ENCODE data around the gene ATF7IP.

ATF7IP gene

GRCh38 chr12:14452865-14453264 lies 87.4 kb downstream of the ATF7IP start:
- Histone ChIP-seq H3K9ac (ENCODE audit: low read depth, low read length) (no peak overlapping the region), H3K4me1 (ENCODE audit: control insufficient read depth, insufficient read depth, low read length) (no peaks in the 10 kb centered on the region), H3K9me3 (replicated peaks; ENCODE audit: low read length) (no peaks in the 10 kb centered on the region), H3K4me2 (ENCODE audit: low read length) (no peak overlapping the region), H3K27me3 (ENCODE audit: control insufficient read depth, insufficient read depth, low read length) (no peaks in the 10 kb centered on the region), H3K4me3 (ENCODE audit: low read length) (no peak overlapping the region), H3K36me3 (ENCODE audit: insufficient read depth, low read length) (peaks cover 26% of the 10 kb centered on the region)

- no peak overlapping the region for H3K9ac ChIP-seq (ENCODE audit: low read depth, low read length)
- no peaks in the 10 kb centered on the region for H3K9me3 ChIP-seq (replicated peaks; ENCODE audit: low read length)
- no peak overlapping the region for H3K4me3 ChIP-seq (ENCODE audit: low read length)
- no peaks in the 10 kb centered on the region for H3K27me3 ChIP-seq (ENCODE audit: control insufficient read depth, insufficient read depth, low read length)
- no peak overlapping the region for H3K4me2 ChIP-seq (ENCODE audit: low read length)
- no peaks in the 10 kb centered on the region for H3K4me1 ChIP-seq (ENCODE audit: control insufficient read depth, insufficient read depth, low read length)
- peaks cover 20% of the 10 kb centered on the region for H3K36me3 ChIP-seq (ENCODE audit: insufficient read depth, low read length)
Observed at GRCh38 chr12:14454098-14454907, 88.8 kb downstream of the ATF7IP start.

GRCh38 chr12:14460212-14460841 lies 94.8 kb downstream of the ATF7IP start:
- H3K36me3 ChIP-seq (ENCODE audit: insufficient read depth, low read length) = peaks cover 25% of the 10 kb centered on the region
- no peak overlapping the region for H3K4me3 ChIP-seq (ENCODE audit: low read length)
- H3K27me3 ChIP-seq (ENCODE audit: control insufficient read depth, insufficient read depth, low read length) = no peaks in the 10 kb centered on the region
- H3K9ac ChIP-seq (ENCODE audit: low read depth, low read length) = no peak overlapping the region
- H3K4me1 ChIP-seq (ENCODE audit: control insufficient read depth, insufficient read depth, low read length) = no peaks in the 10 kb centered on the region
- no peak overlapping the region for H3K4me2 ChIP-seq (ENCODE audit: low read length)
- H3K9me3 ChIP-seq (replicated peaks; ENCODE audit: low read length) = no peaks in the 10 kb centered on the region

GRCh38 chr12:14471497-14471896 lies 106.0 kb downstream of the ATF7IP start:
- Histone ChIP-seq H3K27me3 (ENCODE audit: control insufficient read depth, insufficient read depth, low read length) (no peaks in the 10 kb centered on the region), H3K9ac (ENCODE audit: low read depth, low read length) (no peak overlapping the region), H3K36me3 (ENCODE audit: insufficient read depth, low read length) (peaks cover 33% of the 10 kb centered on the region), H3K4me1 (ENCODE audit: control insufficient read depth, insufficient read depth, low read length) (no peaks in the 10 kb centered on the region), H3K4me3 (ENCODE audit: low read length) (no peak overlapping the region), H3K9me3 (replicated peaks; ENCODE audit: low read length) (peaks cover 18% of the 10 kb centered on the region), H3K4me2 (ENCODE audit: low read length) (no peak overlapping the region)

GRCh38 chr12:14473707-14474287 lies 108.3 kb downstream of the ATF7IP start:
- peaks cover 18% of the 10 kb centered on the region for H3K9me3 ChIP-seq (replicated peaks; ENCODE audit: low read length)

GRCh38 chr12:14479004-14479403 lies 113.5 kb downstream of the ATF7IP start:
- Histone ChIP-seq H3K9ac (ENCODE audit: low read depth, low read length) (no peak overlapping the region), H3K4me1 (ENCODE audit: control insufficient read depth, insufficient read depth, low read length) (no peaks in the 10 kb centered on the region), H3K36me3 (ENCODE audit: insufficient read depth, low read length) (peaks cover 62% of the 10 kb centered on the region), H3K4me2 (ENCODE audit: low read length) (no peak overlapping the region), H3K27me3 (ENCODE audit: control insufficient read depth, insufficient read depth, low read length) (no peaks in the 10 kb centered on the region), H3K9me3 (replicated peaks; ENCODE audit: low read length) (peaks cover 9% of the 10 kb centered on the region), H3K4me3 (ENCODE audit: low read length) (no peak overlapping the region)

More at GRCh38 chr12:14473707-14474287, 108.3 kb downstream of the ATF7IP start:
- Histone ChIP-seq H3K36me3 (ENCODE audit: insufficient read depth, low read length) (peaks cover 30% of the 10 kb centered on the region), H3K27me3 (ENCODE audit: control insufficient read depth, insufficient read depth, low read length) (no peaks in the 10 kb centered on the region), H3K4me3 (ENCODE audit: low read length) (no peak overlapping the region), H3K4me1 (ENCODE audit: control insufficient read depth, insufficient read depth, low read length) (no peaks in the 10 kb centered on the region), H3K4me2 (ENCODE audit: low read length) (no peak overlapping the region), H3K9ac (ENCODE audit: low read depth, low read length) (no peak overlapping the region)

GRCh38 chr12:14481201-14481600 lies 115.7 kb downstream of the ATF7IP start:
- no peaks in the 10 kb centered on the region for H3K9me3 ChIP-seq (replicated peaks; ENCODE audit: low read length)
- H3K27me3 ChIP-seq (ENCODE audit: control insufficient read depth, insufficient read depth, low read length) = no peaks in the 10 kb centered on the region
- no peak overlapping the region for H3K4me2 ChIP-seq (ENCODE audit: low read length)
- H3K9ac ChIP-seq (ENCODE audit: low read depth, low read length) = no peak overlapping the region
- peaks cover 66% of the 10 kb centered on the region for H3K36me3 ChIP-seq (ENCODE audit: insufficient read depth, low read length)
- H3K4me3 ChIP-seq (ENCODE audit: low read length) = no peak overlapping the region
- H3K4me1 ChIP-seq (ENCODE audit: control insufficient read depth, insufficient read depth, low read length) = no peaks in the 10 kb centered on the region

- H3K4me2 ChIP-seq (ENCODE audit: low read length) = no peak overlapping the region
- peaks cover 67% of the 10 kb centered on the region for H3K36me3 ChIP-seq (ENCODE audit: insufficient read depth, low read length)
- no peaks in the 10 kb centered on the region for H3K4me1 ChIP-seq (ENCODE audit: control insufficient read depth, insufficient read depth, low read length)
- no peak overlapping the region for H3K4me3 ChIP-seq (ENCODE audit: low read length)
- no peaks in the 10 kb centered on the region for H3K27me3 ChIP-seq (ENCODE audit: control insufficient read depth, insufficient read depth, low read length)
- H3K9me3 ChIP-seq (replicated peaks; ENCODE audit: low read length) = no peaks in the 10 kb centered on the region
- no peak overlapping the region for H3K9ac ChIP-seq (ENCODE audit: low read depth, low read length)
Observed at GRCh38 chr12:14482361-14482760, 116.9 kb downstream of the ATF7IP start.

GRCh38 chr12:14482886-14483285 lies 117.4 kb downstream of the ATF7IP start:
- H3K4me3 ChIP-seq (ENCODE audit: low read length) = no peak overlapping the region
- H3K36me3 ChIP-seq (ENCODE audit: insufficient read depth, low read length) = peaks cover 72% of the 10 kb centered on the region
- no peaks in the 10 kb centered on the region for H3K9me3 ChIP-seq (replicated peaks; ENCODE audit: low read length)
- no peaks in the 10 kb centered on the region for H3K27me3 ChIP-seq (ENCODE audit: control insufficient read depth, insufficient read depth, low read length)
- H3K9ac ChIP-seq (ENCODE audit: low read depth, low read length) = no peak overlapping the region
- no peaks in the 10 kb centered on the region for H3K4me1 ChIP-seq (ENCODE audit: control insufficient read depth, insufficient read depth, low read length)
- no peak overlapping the region for H3K4me2 ChIP-seq (ENCODE audit: low read length)

- Histone ChIP-seq H3K9ac (ENCODE audit: low read depth, low read length) (no peak overlapping the region), H3K9me3 (replicated peaks; ENCODE audit: low read length) (no peaks in the 10 kb centered on the region), H3K4me2 (ENCODE audit: low read length) (no peak overlapping the region), H3K27me3 (ENCODE audit: control insufficient read depth, insufficient read depth, low read length) (no peaks in the 10 kb centered on the region), H3K36me3 (ENCODE audit: insufficient read depth, low read length) (peaks cover 30% of the 10 kb centered on the region), H3K4me3 (ENCODE audit: low read length) (no peak overlapping the region), H3K4me1 (ENCODE audit: control insufficient read depth, insufficient read depth, low read length) (no peaks in the 10 kb centered on the region)
Observed at GRCh38 chr12:14495326-14495725, 129.8 kb downstream of the ATF7IP start.

GRCh38 chr12:14505626-14506596 lies 140.4 kb downstream of the ATF7IP start:
- no peak overlapping the region for H3K9ac ChIP-seq (ENCODE audit: low read depth, low read length)
- no peak overlapping the region for H3K4me2 ChIP-seq (ENCODE audit: low read length)
- no peaks in the 10 kb centered on the region for H3K9me3 ChIP-seq (replicated peaks; ENCODE audit: low read length)
- H3K4me1 ChIP-seq (ENCODE audit: control insufficient read depth, insufficient read depth, low read length) = no peaks in the 10 kb centered on the region
- H3K4me3 ChIP-seq (ENCODE audit: low read length) = no peak overlapping the region
- H3K36me3 ChIP-seq (ENCODE audit: insufficient read depth, low read length) = peaks cover 12% of the 10 kb centered on the region
- H3K27me3 ChIP-seq (ENCODE audit: control insufficient read depth, insufficient read depth, low read length) = no peaks in the 10 kb centered on the region
